GM21825 (cell line): ENCODE measurements around the gene BIRC5.
"Not testable (repeated sequence)": the region's sequence is repeated elsewhere in the genome, so short reads cannot be mapped to it uniquely, and the experiment has no call there.

Experiments used
- ATAC-seq: cut with Tn5 transposase; IDR thresholded peaks from one replicate; pipeline ENCODE4 v1.9.1; 2021; ENCODE audit warnings: mild to moderate bottlenecking, moderate library complexity; ENCODE audit not compliant: unreplicated experiment

The BIRC5 gene

DNA sequence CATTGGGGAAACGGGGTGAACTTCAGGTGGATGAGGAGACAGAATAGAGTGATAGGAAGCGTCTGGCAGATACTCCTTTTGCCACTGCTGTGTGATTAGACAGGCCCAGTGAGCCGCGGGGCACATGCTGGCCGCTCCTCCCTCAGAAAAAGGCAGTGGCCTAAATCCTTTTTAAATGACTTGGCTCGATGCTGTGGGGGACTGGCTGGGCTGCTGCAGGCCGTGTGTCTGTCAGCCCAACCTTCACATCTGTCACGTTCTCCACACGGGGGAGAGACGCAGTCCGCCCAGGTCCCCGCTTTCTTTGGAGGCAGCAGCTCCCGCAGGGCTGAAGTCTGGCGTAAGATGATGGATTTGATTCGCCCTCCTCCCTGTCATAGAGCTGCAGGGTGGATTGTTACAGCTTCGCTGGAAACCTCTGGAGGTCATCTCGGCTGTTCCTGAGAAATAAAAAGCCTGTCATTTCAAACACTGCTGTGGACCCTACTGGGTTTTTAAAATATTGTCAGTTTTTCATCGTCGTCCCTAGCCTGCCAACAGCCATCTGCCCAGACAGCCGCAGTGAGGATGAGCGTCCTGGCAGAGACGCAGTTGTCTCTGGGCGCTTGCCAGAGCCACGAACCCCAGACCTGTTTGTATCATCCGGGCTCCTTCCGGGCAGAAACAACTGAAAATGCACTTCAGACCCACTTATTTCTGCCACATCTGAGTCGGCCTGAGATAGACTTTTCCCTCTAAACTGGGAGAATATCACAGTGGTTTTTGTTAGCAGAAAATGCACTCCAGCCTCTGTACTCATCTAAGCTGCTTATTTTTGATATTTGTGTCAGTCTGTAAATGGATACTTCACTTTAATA lies 10.4 kb downstream of the BIRC5 start:
- no peak for ATAC-seq

DNA sequence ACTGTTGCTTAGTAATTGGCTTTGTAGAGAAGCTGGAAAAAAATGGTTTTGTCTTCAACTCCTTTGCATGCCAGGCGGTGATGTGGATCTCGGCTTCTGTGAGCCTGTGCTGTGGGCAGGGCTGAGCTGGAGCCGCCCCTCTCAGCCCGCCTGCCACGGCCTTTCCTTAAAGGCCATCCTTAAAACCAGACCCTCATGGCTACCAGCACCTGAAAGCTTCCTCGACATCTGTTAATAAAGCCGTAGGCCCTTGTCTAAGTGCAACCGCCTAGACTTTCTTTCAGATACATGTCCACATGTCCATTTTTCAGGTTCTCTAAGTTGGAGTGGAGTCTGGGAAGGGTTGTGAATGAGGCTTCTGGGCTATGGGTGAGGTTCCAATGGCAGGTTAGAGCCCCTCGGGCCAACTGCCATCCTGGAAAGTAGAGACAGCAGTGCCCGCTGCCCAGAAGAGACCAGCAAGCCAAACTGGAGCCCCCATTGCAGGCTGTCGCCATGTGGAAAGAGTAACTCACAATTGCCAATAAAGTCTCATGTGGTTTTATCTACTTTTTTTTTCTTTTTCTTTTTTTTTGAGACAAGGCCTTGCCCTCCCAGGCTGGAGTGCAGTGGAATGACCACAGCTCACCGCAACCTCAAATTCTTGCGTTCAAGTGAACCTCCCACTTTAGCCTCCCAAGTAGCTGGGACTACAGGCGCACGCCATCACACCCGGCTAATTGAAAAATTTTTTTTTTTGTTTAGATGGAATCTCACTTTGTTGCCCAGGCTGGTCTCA lies 11.2 kb downstream of the BIRC5 start:
- ATAC-seq, result no peak

DNA sequence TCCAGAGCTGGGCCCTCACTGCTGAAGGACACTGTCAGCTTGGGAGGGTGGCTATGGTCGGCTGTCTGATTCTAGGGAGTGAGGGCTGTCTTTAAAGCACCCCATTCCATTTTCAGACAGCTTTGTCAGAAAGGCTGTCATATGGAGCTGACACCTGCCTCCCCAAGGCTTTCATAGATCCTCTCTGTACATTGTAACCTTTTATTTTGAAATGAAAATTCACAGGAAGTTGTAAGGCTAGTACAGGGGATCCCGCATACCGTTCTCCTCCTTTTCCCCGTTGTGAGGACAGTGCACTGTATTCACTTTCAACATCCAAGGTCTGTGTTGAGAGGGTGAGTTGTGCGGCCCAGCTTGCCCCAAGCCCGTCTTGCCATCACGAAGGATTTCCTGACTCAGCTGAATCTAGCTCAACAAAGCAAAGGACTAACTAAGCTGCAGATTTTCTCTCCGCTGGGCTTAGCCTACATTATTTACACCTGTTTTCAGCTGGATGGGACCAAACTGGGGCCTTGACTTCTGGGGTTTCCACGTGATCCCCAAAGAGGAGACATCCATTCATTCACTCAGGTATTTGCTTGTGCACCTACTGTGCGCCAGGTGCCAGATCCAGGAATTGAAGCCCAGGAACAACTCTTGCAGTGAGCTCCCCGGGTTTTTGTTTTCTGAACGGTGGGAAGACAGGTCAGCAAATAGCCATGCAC lies 12.2 kb downstream of the BIRC5 start:
- ATAC-seq, result no peak

DNA sequence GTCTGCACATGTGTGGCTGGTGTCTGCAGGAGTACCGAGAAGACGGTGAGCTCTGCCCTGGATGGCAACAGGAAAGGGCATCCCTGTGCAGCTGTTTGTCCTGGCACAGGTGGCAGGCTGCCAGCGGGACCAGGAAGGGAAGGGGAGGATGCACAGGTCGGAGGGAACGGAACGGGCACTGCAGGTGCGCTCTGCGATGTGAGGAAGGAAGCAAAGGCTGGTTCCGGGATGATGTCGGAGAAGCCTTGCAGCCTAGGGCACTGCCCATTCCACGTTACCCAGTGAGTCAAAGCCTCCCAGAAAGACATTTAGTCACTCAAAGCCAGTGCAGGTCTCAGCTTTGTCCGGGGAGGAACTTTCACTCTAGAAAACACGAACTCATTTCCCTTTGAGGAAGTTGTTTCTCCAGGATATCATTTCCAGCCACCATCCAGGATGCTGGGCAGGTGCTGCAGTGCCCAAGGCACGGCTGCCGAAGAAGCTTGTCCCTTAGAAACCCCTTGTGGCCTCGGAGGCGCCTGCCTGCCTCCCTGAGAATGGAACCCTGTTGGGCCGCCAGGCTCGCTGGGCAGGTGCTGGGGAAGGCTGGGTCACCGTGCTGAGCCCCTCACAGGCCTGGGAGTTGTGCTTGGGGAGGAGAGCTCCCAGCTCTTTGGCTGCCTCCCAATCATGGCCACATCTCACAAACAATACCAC lies 12.9 kb downstream of the BIRC5 start:
- ATAC-seq, result no peak

DNA sequence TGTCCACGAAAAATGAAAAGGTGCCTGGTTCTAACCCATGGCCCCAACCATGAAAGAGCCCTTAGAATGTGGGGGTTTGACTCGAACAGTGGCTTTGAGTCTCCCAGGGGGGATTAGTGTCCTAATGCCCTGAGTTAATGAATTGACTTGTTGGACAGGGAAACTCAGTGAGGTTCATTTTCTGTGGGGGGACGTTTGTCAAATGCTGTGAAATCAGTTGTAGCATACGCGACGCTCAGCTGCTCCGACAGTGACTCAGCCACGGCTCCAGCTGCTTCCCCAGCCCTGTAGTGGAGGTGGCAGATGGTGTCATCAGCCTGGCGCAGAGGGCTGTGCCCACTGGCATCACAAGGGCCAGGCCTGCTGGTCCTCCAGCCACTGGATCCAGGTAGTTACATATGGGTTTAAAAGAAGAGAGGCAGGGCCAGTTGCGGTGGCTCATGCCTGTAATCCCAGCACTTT lies 13.4 kb downstream of the BIRC5 start:
- no peak for ATAC-seq

DNA sequence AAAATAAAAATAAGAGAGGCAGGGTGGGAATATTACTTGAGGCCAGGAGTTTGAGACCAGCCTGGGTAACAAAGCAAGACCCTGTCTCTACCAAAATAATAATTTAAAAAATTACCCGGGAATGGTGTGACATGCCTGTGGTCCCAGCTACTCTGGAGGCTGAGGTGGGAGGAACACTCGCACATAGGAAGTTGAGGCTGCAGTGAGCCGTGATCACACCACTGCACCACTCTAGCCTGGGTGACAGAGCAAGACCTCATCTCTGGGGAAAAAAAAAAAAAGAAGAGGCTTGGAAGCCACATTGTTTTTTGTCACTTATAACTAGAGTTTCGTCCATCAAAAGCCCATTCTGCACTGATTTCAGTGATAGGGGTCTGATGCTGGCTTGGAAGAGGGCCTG lies 14.1 kb downstream of the BIRC5 start:
- ATAC-seq, result no peak

DNA sequence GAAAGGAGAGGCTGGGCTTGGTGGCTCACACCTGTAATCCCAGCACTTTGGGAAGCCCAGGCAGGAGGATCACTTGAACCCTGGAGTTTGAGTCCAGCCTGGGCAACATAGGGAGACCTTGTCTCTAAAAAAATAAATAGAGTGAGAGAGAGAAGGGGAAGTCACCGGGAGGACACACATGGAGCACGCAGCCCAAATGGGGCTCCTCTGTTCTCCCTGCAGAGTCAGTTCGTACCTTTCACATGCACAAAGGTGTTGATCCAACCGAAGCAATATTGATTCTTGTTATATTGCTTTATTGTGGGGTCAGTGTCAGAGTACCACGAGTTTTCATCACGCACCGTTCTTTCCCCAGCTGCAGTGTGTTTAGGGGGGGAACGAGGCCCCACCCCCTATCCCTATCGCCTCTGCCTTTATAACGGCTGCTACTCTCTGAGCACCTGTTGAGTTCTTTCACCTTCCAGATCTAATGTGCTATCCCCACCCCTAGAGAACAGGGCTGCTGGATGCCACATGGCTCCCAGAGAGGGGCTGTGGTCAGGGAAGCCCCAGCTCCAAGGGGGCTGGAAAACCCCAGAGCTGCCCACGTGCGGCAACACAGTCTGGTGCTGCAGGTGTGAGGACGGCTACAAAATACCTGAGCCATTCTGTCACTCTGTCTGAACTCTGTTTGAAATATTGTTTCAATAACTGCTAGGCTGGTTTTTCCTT lies 16.4 kb downstream of the BIRC5 start:
- ATAC-seq, result no peak

DNA sequence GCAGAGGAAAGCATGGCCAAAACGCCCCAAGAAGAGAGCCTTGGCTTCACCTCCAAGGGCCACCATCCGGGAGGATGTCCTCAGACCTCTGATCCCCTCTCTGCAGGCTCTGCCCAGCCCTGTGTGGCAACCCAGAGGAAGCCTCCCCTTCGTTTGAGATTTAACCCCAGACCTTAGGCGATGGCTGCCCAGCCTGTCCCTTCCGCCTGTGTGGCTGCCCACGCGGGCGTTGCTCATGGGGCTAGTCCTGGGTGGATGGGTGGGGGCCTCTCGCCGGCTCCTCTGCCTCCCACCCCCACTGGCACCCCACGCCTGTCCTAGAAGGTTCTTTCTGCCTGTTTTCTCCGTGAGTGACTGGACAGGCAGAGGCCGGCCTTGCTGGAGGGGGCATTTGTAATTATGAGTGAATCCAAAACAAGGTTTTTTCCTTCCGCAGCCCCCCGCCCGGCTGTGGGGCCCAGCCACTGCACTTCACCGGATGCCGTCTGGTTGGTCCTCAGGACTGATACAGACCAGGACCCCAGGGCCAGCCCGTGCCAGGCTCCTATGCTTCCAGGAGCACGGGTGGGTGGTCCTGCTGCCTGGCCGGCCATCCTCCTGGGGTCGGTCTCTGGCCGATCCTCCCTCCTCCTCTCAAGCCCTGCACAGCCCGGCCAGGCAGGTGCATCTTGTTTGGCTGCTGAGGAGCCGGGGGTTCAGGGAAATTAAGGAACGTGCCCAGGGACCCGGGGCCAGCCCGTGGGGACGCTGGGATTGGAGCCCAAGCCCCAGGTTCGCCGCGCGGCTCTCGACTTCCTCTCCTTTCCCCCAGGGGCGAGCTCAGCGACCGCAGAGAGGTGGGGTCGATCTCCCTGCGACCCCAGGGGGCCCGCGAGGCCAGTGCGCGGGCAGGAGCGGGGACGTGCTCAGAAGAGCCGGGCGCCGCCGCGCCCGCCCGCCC lies 17.2 kb downstream of the BIRC5 start, which contains the start of gene TMEM235:
Gene TMEM235, plus strand, starts transcription at position 636 of the 940 bp plus-strand sequence. CDS start 393 bp downstream, outside the sequence.
- ATAC-seq, result no peak

DNA sequence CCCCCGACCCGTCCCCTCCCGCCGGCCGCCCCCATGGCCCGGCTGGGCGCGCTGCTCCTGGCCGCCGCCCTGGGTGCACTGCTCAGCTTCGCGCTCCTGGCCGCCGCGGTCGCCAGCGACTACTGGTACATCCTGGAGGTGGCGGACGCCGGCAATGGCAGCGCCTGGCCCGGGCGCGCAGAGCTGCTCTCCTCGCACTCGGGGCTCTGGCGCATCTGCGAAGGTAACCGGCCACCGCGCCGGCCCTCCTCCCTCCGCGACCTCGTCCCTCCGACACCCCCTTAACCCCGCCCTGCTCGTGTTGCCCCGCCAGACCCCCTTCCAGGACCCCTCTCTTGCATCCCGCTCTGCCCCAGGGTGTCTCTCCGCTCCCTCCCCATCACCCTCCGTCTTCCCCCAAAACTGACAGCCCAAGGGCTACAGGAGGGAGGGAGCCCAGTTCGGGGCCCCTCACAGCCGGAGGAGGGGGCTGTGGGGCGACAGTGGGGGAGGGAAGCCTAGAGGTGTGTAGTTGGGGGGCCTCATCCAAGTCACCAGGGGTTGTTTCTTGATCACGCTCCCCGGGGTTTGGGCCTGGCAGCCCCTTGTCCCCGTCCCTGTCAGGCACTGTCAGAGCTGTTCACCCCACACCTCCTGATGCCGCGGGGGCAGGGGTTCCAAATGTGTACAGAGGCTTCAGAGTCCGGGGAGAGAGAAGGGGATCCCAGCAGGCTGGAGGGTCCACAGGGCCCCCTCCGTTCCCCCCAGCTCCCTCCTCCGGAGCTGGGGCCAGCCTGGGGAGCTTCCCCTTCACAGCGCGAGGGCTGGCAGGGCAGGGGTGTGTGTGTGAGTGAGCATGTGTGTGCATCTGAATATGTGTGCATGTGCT lies 18.2 kb downstream of the BIRC5 start:
- no peak for ATAC-seq

DNA sequence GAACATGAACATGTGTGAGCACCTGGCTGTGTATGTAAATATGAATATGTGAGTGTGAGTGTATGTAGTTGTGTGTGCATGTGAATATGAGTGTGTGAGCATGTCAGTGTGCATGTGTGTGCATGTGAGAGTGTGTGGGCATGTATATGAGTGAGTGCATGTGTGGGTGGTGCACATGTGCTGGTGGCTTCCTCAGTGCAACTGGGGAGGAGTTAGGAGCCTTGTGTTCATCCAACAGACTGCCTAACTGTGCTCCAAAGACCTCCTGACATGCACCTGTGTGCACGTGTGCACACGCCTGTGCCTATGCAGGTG lies 18.8 kb downstream of the BIRC5 start:
- ATAC-seq, result no peak

DNA sequence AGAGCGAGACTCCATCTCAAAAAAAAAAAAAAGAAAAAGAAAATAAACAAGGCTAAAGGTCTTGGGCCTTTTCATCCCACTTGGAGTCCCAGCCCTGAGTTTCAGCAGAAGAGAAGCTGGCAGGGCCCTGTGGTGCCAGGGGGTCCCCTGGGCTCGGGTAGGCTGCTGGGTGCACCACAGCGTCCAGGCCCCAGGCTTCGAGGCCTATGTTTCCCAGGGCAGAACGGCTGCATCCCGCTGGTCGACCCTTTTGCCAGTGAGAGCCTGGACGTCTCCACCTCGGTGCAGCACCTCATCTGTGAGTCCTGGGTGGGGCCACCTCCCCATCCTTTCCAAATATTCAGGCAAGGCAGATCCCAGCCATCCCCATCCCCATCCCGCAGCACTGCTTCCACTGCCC lies 19.6 kb downstream of the BIRC5 start:
- ATAC-seq, result no peak

DNA sequence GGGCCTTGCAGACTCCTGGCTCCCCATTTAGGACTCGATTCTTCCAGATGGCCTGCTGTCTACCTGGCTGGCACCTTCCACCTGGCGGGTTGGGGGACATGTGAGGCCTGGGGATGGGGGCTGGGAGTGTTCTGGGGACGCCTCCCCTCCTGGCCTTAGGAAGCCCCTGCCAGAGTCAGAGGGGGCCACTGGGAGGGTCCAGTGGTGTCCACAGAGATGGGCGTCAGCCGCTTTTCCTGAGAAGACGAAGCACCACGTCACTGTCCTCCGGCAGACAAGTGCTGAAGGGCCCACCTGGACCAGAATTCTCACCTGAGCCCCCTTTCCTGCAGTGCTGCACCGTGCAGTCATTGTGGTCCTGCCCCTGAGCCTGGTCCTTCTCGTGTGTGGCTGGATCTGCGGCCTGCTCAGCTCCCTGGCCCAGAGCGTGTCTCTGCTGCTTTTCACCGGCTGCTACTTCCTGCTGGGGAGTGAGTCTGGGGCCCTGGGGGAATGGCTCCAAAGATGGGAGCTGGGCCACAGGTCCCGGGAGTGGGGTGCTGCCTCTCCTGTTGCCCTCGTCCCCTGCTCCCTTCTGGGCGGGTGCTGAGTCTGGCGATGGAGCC lies 20.3 kb downstream of the BIRC5 start:
- ATAC-seq, result no peak

DNA sequence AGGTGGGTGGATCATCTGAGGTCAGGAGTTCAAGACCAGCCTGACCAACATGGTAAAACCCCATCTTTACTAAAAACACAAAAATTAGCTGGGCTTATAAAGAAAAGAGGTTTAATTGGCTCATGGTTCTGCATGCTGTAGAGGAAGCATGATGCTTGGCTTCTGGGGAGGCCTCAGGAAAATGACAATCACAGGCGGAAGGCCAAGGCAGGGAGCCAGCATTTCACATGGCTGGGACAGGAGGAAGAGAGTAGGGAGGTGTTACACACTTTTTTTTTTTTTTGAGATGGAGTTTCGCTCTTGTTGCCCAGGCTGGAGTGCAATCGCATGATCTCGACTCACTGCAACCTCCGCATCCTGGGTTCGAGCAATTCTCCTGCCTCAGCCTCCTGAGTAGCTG lies 21.0 kb downstream of the BIRC5 start:
- ATAC-seq, result not testable (repeated sequence)

DNA sequence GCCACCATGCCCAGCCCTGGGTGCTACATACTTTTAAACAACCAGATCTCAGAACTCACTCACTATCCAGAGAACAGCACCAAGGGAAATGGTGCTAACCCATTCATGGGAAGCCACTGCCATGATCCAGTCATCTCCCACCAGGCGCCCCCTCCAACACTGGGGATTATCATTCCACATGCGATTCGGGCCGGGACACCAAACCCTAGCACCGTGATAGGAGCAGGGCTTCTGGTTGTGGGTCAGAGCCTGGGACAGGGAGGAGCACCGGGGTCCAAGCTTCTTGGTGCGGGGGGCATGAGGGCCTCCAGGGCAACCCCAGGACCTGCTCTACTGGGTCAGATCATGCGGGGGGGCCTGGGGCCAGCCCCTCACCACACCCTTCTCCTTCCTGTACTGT lies 21.8 kb downstream of the BIRC5 start:
- ATAC-seq, result no peak

DNA sequence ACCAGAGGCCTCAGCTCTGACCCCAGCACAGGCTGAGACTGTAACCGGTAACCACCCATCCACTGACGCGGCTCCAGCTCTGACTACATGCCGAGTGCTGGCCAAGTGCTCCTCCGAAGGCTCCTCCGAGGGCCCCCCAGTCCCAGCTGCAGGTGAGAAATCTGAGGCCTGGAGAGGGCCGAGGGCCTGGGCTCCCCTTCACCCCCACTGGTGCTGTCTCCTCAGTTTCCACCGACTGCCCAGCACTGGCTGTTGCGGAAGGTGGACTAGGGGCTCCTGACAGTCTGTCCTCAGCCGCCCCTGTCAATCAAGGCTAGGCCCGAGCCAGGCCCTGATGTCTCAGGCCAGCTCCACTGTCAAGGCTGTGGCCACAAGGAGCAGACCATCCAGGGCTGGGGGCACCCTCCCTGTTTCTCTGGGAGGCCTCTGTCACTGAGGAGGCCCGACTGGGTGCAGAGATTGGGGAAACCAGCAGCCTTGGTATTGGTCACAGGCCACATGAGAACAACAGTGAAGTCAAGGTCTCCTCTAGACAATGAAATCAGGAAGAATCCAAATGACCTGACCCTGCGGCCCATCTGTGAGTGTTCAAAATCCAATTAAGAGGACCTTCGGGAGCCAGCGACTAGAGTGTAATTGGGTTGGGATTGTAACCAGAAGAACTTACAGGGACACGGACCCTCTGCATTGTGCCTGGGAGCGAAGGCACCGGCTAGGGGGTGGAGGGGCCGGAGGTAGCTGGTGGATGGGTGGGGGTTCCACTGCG lies 22.5 kb downstream of the BIRC5 start:
- ATAC-seq, result no peak

DNA sequence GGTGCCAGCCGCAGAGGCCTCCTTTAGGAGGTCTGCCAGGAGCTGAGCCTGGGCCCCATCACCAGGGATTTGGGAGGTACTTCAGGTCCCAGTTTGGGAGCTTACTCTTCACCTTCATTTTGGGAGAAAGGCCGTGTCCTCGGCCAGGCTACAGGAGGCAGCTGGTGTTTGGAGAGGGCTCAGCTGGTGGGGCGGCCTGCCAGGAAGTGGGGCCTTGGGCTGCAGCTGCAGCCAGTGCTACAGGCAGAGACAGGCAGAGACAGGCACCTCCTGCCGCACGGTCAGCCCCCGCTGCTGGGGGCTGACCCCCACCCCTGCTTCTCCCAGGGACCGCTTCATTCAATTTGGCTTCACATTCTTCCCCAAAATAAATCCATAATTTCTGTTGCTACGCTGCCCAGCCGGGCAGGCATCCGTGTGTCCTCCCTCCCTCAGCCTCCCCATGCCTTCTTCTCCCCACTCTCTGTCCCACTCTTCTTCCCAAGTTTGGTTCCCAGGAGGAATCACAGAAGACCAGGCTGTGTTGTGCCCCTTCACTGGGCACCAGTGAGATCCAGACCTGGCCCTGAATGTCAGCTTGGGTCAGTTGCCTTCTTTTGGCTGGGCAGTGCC lies 23.5 kb downstream of the BIRC5 start:
- no peak for ATAC-seq
